Hepatocyte (in vitro differentiated cells): Measurements from ENCODE around the gene POLA2.

Source experiments
- EZH2 ChIP-seq: fragments of 200-600 bp; sonication (generic); IDR thresholded peaks from 2 replicates; pipeline ENCODE4 v1.6.1; 2016; ENCODE audit warnings: antibody characterized with exemption, mild to moderate bottlenecking, borderline replicate concordance
- EZH2phosphoT487 ChIP-seq: fragments of 200-600 bp; sonication (generic); IDR thresholded peaks from one replicate; pipeline ENCODE4 v1.6.1; 2018; ENCODE audit warnings: antibody characterized with exemption, mild to moderate bottlenecking, low read depth, moderate library complexity; ENCODE audit not compliant: unreplicated experiment, severe bottlenecking
- TF ChIP-seq, protein P1 (sequence below): fragments of 200-600 bp; sonication (generic); IDR thresholded peaks from 2 replicates; pipeline ENCODE4 v1.5.1; 2016; ENCODE audit warnings: antibody characterized with exemption, mild to moderate bottlenecking; ENCODE audit not compliant: poor library complexity

DNA sequence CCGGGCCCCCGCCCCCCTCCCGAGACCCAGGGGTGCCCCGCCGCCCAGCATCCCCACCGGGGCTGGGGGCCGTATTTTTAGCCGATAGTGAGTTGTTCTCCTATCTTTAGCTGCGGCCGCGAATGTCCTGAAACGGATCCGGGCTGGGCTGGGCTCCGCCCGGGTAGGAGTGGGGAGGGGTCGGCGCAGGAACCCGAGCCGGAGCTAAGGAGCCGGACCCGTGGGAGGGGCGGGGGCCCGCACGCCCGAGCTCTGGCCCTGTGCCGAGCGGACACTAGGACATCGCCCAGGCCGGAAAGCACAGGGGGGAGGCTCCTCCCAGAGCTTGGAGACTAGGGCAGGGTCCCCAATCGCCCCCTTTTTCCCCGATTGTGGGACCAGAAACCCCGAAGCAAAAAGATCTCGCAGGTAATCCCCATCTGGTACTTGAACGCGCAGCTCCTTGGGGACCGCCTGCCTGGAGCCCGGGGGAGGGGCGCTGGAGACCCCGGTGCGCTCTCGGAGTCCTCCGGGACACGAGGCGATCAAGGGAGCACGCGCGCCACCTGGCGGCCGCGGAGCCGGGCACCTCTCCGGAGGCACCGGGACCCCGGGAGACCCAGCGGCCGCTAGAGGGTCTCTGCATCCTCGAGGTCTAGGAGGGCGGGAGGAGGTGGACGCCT is 53.6 kb downstream of the POLA2 start:
- TF ChIP-seq, protein P1, sequence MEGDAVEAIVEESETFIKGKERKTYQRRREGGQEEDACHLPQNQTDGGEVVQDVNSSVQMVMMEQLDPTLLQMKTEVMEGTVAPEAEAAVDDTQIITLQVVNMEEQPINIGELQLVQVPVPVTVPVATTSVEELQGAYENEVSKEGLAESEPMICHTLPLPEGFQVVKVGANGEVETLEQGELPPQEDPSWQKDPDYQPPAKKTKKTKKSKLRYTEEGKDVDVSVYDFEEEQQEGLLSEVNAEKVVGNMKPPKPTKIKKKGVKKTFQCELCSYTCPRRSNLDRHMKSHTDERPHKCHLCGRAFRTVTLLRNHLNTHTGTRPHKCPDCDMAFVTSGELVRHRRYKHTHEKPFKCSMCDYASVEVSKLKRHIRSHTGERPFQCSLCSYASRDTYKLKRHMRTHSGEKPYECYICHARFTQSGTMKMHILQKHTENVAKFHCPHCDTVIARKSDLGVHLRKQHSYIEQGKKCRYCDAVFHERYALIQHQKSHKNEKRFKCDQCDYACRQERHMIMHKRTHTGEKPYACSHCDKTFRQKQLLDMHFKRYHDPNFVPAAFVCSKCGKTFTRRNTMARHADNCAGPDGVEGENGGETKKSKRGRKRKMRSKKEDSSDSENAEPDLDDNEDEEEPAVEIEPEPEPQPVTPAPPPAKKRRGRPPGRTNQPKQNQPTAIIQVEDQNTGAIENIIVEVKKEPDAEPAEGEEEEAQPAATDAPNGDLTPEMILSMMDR = peak; percentile 99
- no peak for TF ChIP-seq EZH2
- no peak for TF ChIP-seq EZH2phosphoT487
